Esophagus squamous epithelium (tissue), 5 donors: Measurements from ENCODE around the gene IGBP1. TPM values are rescaled to one million over a fixed set of nuclear protein-coding genes. Genes with fewer than 3 reads are reported as not detected.

Experiments used
- DNase-seq: peaks from one replicate; lab custom pipeline; 2025; lab: John Stamatoyannopoulos, UW
- H3K27ac ChIP-seq, 4 donors: fragments of 200-600 bp; sonication (generic); one replicate each; pipeline ENCODE4 v1.5.1; 2016 to 2019; ENCODE audit warnings: mild to moderate bottlenecking in 1 of 4
- H3K27me3 ChIP-seq, 4 donors: fragments of 200-600 bp; sonication (generic); 1 replicate in 3 of 4; 2 replicates in 1 of 4; pipeline versions ENCODE4 v1.5.1 to v1.6.0; 2017 to 2021; ENCODE audit warnings: antibody characterized with exemption in 1 of 4
- H3K36me3 ChIP-seq, 3 donors: fragments of 200-600 bp; sonication (generic); one replicate each; pipeline ENCODE4 v1.5.1; 2016 to 2019
- H3K4me1 ChIP-seq, 3 donors: fragments of 200-600 bp; sonication (generic); one replicate each; pipeline ENCODE4 v1.5.1; 2017 to 2019
- H3K4me3 ChIP-seq, 4 donors: fragments of 200-600 bp; sonication (generic); 1 replicate in 3 of 4; 2 replicates in 1 of 4; pipeline ENCODE4 v1.5.1; 2016 to 2019; ENCODE audit warnings: mild to moderate bottlenecking in 2 of 4, moderate library complexity in 1 of 4
- H3K9me3 ChIP-seq, 3 donors: fragments of 200-600 bp; sonication (generic); one replicate each; pipeline ENCODE4 v1.5.1; 2016 to 2019
- CTCF ChIP-seq, 6 experiments: fragments of 450-650 bp in 4 of 6; fragments of 200-600 bp in 2 of 6; sonication (generic) in 2 of 6; IDR thresholded peaks; one replicate each; pipeline ENCODE4 v1.5.1; 2016 to 2019; ENCODE audit warnings: antibody characterized with exemption in 6 of 6, mild to moderate bottlenecking in 4 of 6, moderate library complexity in 4 of 6
- POLR2A ChIP-seq, 4 donors: fragments of 450-650 bp; IDR thresholded peaks; one replicate each; pipeline ENCODE4 v1.6.1; 2017; ENCODE audit warnings: antibody characterized with exemption in 4 of 4, mild to moderate bottlenecking in 4 of 4, moderate library complexity in 3 of 4
- WGBS, 2 donors: methylation state at CpG; one replicate each; pipeline ENCODE4 v1.1.5; 2018; 5-methylcytosine and 5-hydroxymethylcytosine counted together
- intact Hi-C: fragments of 100-400 bp; cut with DNase I; formaldehyde crosslinking; loops from one replicate; pipeline ENCODE4 v1.15.0; 2022
- total RNA-seq, 4 donors: library from RNA; depleted of rRNA; stranded (reverse); fragments of >200 nt; gene quantifications; one replicate each; pipeline ENCODE4 v1.1.0, GENCODE V29; 2016
- donor health status: DM: yes; HTN: yes; CAD: no.

The IGBP1 gene
- total RNA-seq, 4 donors from 2014 or later = 26.5 to 66.0 (median 45.6) TPM

GRCh38 chrX:70132877-70133302, 357 bp upstream of the IGBP1 start:
- H3K4me3 ChIP-seq = peak overlapping the region; percentile 56 to 72 (median 68)
- intact Hi-C loops = no loop called here
- peak overlapping the region; percentile 77 to 88 (median 84) for H3K27ac ChIP-seq
- H3K36me3 ChIP-seq = peaks cover 0 to 11% (median 0%) of the 10 kb centered on the region in 3 donors
- no peak for DNase-seq
- no peaks in the 10 kb centered on the region for H3K27me3 ChIP-seq
- 0 to 43% methylated on average over 8 of the region's 8 CpGs for WGBS, 2 donors
- no peaks in the 10 kb centered on the region for H3K9me3 ChIP-seq
- TF ChIP-seq POLR2A (IDR thresholded peaks at IDR 0.05) (no peak), CTCF (IDR thresholded peaks at IDR 0.05) (no peak)
- peaks cover 4 to 26% (median 10%) of the 10 kb centered on the region in 3 donors for H3K4me1 ChIP-seq

- Histone ChIP-seq H3K27me3 (no peaks in the 10 kb centered on the region), H3K4me1 (peaks cover 4 to 26% (median 10%) of the 10 kb centered on the region in 3 donors), H3K36me3 (peaks cover 0 to 11% (median 0%) of the 10 kb centered on the region in 3 donors), H3K4me3 (peak overlapping the region; percentile 56 to 72 (median 68)), H3K27ac (peak overlapping the region; percentile 77 to 88 (median 84)), H3K9me3 (no peaks in the 10 kb centered on the region)
- intact Hi-C loops = no loop called here
- 44% methylated on average over 12 of the region's 12 CpGs; no CpG with 5 or more reads in 1 of the 2 donors for WGBS, 2 donors
- no peak for TF ChIP-seq POLR2A (IDR thresholded peaks at IDR 0.05)
- TF ChIP-seq CTCF (IDR thresholded peaks at IDR 0.05) = no peak
- no peak for DNase-seq
Measured at GRCh38 chrX:70134116-70134477, 850 bp downstream of the IGBP1 start.

GRCh38 chrX:70138622-70139021, 5.4 kb downstream of the IGBP1 start:
- Histone ChIP-seq H3K4me1 (peaks cover 4 to 15% (median 10%) of the 10 kb centered on the region in 3 donors), H3K27ac (no peak overlapping the region), H3K4me3 (no peak overlapping the region), H3K9me3 (no peaks in the 10 kb centered on the region), H3K27me3 (no peaks in the 10 kb centered on the region), H3K36me3 (peaks cover 0 to 29% (median 0%) of the 10 kb centered on the region in 3 donors)
- 82 to 84% methylated on average over 2 of the region's 2 CpGs for WGBS, 2 donors
- no peak for TF ChIP-seq POLR2A (IDR thresholded peaks at IDR 0.05)
- no peak for TF ChIP-seq CTCF (IDR thresholded peaks at IDR 0.05)
- no peak for DNase-seq
- intact Hi-C loops = no loop called here

- intact Hi-C loops = no loop called here
- Histone ChIP-seq H3K27ac (no peak overlapping the region), H3K9me3 (no peaks in the 10 kb centered on the region), H3K4me3 (no peak overlapping the region), H3K27me3 (no peaks in the 10 kb centered on the region), H3K36me3 (peaks cover 0 to 29% (median 0%) of the 10 kb centered on the region in 3 donors), H3K4me1 (peaks cover 2 to 10% (median 7%) of the 10 kb centered on the region in 3 donors)
- DNase-seq = no peak
- TF ChIP-seq POLR2A (IDR thresholded peaks at IDR 0.05) (no peak), CTCF (IDR thresholded peaks at IDR 0.05) (no peak)
- WGBS, 2 donors = 71 to 93% methylated on average over 3 of the region's 3 CpGs
Measured at GRCh38 chrX:70139736-70140135, 6.5 kb downstream of the IGBP1 start.

GRCh38 chrX:70141373-70141772, 8.1 kb downstream of the IGBP1 start:
- WGBS, 2 donors = 83 to 95% methylated on average over 2 of the region's 2 CpGs
- TF ChIP-seq POLR2A (IDR thresholded peaks at IDR 0.05) (no peak), CTCF (IDR thresholded peaks at IDR 0.05) (no peak)
- Histone ChIP-seq H3K36me3 (peaks cover 0 to 33% (median 0%) of the 10 kb centered on the region in 3 donors), H3K27me3 (no peaks in the 10 kb centered on the region), H3K27ac (no peak overlapping the region), H3K4me1 (no peaks in the 10 kb centered on the region), H3K4me3 (no peak overlapping the region), H3K9me3 (no peaks in the 10 kb centered on the region)
- no peak for DNase-seq
- intact Hi-C loops = no loop called here
